ENCODE results near the gene TRPM6.

- TF ChIP-seq CTCF (IDR thresholded peaks at IDR 0.05; ENCODE audit: extremely low read depth in 1 of 2, insufficient read depth in 1 of 2, low read depth in 1 of 2, low read length in 2 of 2) (no peak), GATA2 (IDR thresholded peaks at IDR 0.05; ENCODE audit: insufficient read depth, insufficient read length, low read depth, low read length) (no peak), EZH2 (IDR thresholded peaks at IDR 0.05; ENCODE audit: borderline replicate concordance, low read depth, low read length, severe bottlenecking) (no peak), POLR2AphosphoS5 (IDR thresholded peaks at IDR 0.05; ENCODE audit: insufficient read depth, low read depth, low read length) (no peak), POLR2A (IDR thresholded peaks at IDR 0.05; ENCODE audit: low read depth, low read length) (no peak), MAX (IDR thresholded peaks at IDR 0.05; ENCODE audit: insufficient read depth, insufficient read length) (no peak)
Observed at GRCh38 chr9:74795803-74796202, 91.9 kb downstream of the TRPM6 start.

All from endothelial cell of umbilical vein (primary cell).